HUES6 (cell line): ENCODE data around the gene XYLB.
A peak's percentile ranks its signal among the peaks of the same experiment; 100 is the strongest.
"Not testable (repeated sequence)": the region's sequence is repeated elsewhere in the genome, so short reads cannot be mapped to it uniquely, and the experiment has no call there.

Experiments
- H3K27ac ChIP-seq: 2 replicates; pipeline ENCODE4 v1.7.0; 2013; ENCODE audit warnings: low read depth, mild to moderate bottlenecking, low read length, inconsistent platforms
- H3K27me3 ChIP-seq: 2 replicates; pipeline ENCODE4 v1.6.1; 2013; ENCODE audit warnings: low read length; ENCODE audit not compliant: control insufficient read depth, insufficient read depth
- H3K36me3 ChIP-seq: 2 replicates; pipeline ENCODE4 v1.6.1; 2013; ENCODE audit warnings: low read length; ENCODE audit not compliant: control insufficient read depth, insufficient read depth
- H3K4me1 ChIP-seq: 2 replicates; pipeline ENCODE4 v1.6.1; 2013; ENCODE audit warnings: low read length; ENCODE audit not compliant: control insufficient read depth, insufficient read depth
- H3K4me3 ChIP-seq: 2 replicates; pipeline ENCODE4 v1.5.1; 2013; ENCODE audit warnings: low read depth, low read length
- H3K9ac ChIP-seq: one replicate; pipeline ENCODE4 v1.6.1; 2013; ENCODE audit warnings: mild to moderate bottlenecking, low read length
- H3K9me3 ChIP-seq: 2 replicates; pipeline ENCODE4 v1.6.1; 2013; ENCODE audit warnings: low read depth, low read length; ENCODE audit not compliant: control insufficient read depth, insufficient read depth

Gene XYLB

DNA sequence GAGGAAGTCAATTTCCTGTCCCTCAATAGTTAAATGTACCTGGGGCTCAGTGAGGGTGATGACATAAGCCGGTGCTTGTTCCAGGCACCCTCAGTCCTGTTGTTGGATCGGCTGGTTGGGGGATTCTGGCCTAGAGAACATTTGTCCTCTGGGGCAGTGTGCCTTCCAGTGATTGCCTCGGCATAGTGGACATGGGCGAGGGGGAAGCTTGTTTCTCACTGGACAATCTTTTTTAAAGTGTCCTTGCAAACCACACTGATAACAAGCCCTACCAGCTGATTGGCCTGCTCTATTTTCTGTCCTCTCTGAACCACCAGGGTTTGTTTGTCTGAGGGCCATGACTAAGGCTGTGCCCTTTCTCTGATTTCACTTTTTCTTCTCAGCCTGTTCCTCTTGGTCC lies 96.6 kb downstream of the XYLB start:
- H3K9ac ChIP-seq, H3K4me1 ChIP-seq, H3K27me3 ChIP-seq, H3K27ac ChIP-seq, H3K36me3 ChIP-seq, H3K4me3 ChIP-seq: not testable (repeated sequence)
- peaks cover 23% of the 10 kb centered on the region for H3K9me3 ChIP-seq

DNA sequence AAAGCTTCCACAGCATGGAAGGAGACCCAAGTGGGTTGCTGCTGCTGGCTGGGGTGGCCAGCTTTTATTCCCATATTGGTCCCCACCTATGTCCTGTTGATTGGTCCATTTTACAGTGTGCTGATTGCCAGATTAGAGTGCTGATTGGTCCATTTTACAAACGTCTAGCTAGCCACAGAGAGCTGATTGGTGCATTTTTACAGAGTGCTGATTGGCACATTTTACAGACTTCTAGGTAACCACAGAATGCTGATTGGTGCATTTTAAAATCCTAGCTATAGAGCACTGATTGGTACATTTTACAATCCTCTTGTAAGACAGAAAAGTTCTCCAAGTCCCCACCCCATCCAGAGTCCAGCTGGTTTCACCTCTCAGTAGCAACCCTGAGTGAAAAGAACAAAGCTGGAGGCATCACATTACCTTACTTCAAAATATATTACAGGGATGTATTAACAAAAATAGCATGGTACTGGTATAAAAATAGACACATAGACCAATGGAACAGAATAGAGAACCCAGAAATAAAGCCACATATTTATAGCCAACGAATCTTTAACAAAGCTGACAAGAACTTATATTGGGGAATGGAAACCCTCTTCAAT lies 99.6 kb downstream of the XYLB start:
- Histone ChIP-seq H3K27ac (no peak overlapping the region), H3K9me3 (peaks cover 19% of the 10 kb centered on the region), H3K36me3 (no peaks in the 10 kb centered on the region)

DNA sequence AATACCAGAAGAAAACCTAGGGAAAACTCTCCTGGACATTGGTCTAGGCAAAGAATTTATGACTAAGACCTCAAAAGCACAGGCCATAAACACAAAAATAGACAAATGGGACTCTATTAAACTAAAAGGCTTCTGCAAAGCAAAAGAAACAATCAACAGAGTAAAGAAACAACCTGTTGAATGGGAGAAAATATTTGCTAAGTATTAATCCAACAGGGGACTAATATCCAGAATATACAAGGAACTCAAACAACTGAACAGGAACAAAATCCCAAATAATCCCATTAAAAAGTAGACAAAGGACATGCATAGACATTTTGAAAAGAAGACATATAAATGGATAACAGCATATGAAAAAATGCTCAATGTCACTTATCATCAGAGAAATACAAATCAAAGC lies 100.2 kb downstream of the XYLB start:
- Histone ChIP-seq H3K4me1 (no peaks in the 10 kb centered on the region), H3K9ac (no peak overlapping the region), H3K36me3 (no peaks in the 10 kb centered on the region), H3K27me3 (no peaks in the 10 kb centered on the region), H3K27ac (no peak overlapping the region), H3K9me3 (peaks cover 21% of the 10 kb centered on the region), H3K4me3 (no peak overlapping the region)

More for the DNA sequence above, 99.6 kb downstream of the XYLB start:
- no peak overlapping the region for H3K9ac ChIP-seq
- no peak overlapping the region for H3K4me3 ChIP-seq
- no peaks in the 10 kb centered on the region for H3K4me1 ChIP-seq
- H3K27me3 ChIP-seq: no peaks in the 10 kb centered on the region

DNA sequence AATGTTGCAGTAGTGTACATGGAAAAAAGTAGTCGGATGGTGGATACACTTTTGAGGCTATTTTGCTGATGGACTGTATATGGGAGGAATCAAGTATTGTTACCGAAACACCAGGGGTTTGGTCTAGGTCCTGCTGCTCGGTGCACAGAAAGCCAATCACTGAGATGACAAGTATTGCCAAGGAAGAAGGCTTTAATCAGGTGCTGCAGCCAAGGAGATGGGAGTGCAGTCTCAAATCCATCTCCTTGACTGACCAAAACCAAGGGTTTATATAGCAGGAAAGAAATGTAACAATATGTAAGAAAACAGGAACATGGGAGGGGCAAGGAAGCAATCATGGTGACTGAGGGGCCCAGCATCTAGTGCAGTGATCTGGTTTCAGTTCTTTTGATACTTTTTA lies 104.3 kb downstream of the XYLB start:
- Histone ChIP-seq H3K27me3 (no peaks in the 10 kb centered on the region), H3K27ac (no peak overlapping the region), H3K36me3 (no peaks in the 10 kb centered on the region), H3K9ac (no peak overlapping the region), H3K4me3 (no peak overlapping the region), H3K4me1 (peaks cover 8% of the 10 kb centered on the region), H3K9me3 (peaks cover 12% of the 10 kb centered on the region)

DNA sequence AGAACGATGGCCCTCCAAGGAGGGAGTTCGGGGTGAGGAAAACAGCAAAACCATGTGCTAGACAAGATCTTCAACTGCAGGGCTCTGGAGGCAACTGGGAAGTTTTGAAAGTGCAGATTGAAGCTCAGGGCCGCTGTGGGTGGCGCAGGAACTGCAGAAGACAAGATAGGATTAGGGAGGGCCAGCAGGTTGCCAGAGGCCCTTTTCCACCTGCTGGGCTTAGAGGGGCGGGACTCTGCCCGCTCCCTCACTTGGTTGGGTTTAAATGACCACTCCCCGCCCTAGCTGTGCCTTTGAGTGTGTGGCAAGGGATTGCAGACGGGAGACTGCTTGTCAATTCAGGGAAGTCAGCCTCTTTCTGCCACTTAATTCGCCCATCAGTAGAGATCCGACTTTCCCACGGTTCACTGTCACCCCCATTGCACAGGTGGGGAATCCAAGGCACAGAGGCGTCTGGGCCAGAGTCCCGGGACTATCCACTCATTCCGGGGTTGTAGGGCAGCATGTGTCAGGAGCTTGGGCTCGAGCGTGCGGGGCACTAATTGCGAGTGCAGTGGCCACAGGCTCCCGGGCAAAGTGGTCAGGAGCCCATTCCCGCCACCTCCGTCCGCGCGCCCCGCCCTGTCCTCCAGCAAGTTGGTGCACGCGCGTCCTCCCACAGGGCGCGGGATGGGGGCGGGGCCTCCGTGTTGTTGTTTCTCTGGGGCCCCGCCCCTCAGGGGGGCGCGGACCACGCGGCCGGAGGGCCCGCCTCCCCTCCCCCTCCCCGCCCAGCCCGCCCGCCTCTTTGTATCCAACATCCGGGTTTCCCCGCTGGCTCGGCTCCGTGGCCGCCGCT lies 106.7 kb downstream of the XYLB start, which contains the start of gene ACVR2B:
ACVR2B (plus strand) TSS at position 816 of the 838 bp plus-strand sequence. CDS start 433 bp downstream, outside the sequence.
- Histone ChIP-seq H3K36me3 (no peaks in the 10 kb centered on the region), H3K9me3 (peaks cover 12% of the 10 kb centered on the region), H3K27ac (peak within 1 kb of the TSS; percentile 76), H3K4me3 (peak within 1 kb of the TSS; percentile 99), H3K9ac (peak within 1 kb of the TSS; percentile 98), H3K27me3 (no peaks in the 10 kb centered on the region), H3K4me1 (peaks cover 26% of the 10 kb centered on the region)

DNA sequence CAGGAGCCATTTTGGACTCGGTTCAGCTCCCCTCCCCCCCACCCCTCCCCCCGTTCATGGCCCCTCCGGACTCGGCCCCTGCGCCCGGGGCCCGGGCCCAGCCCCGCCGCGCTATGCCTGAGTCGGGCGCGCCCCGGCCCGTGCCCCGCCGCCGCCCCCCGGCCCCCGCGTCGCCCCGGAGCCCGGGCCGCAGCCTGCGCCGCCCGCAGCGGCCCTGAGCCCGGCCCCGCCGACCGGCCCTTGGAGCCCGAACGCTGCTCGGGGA lies 107.3 kb downstream of the XYLB start:
- no peaks in the 10 kb centered on the region for H3K27me3 ChIP-seq
- H3K9me3 ChIP-seq: peaks cover 12% of the 10 kb centered on the region
- peaks cover 32% of the 10 kb centered on the region for H3K4me1 ChIP-seq
- H3K36me3 ChIP-seq: no peaks in the 10 kb centered on the region
- H3K9ac ChIP-seq: peak overlapping the region; percentile 98
- no peak overlapping the region; the same call in 1 of the 2 replicates for H3K27ac ChIP-seq
- peak overlapping the region; percentile 99 for H3K4me3 ChIP-seq

DNA sequence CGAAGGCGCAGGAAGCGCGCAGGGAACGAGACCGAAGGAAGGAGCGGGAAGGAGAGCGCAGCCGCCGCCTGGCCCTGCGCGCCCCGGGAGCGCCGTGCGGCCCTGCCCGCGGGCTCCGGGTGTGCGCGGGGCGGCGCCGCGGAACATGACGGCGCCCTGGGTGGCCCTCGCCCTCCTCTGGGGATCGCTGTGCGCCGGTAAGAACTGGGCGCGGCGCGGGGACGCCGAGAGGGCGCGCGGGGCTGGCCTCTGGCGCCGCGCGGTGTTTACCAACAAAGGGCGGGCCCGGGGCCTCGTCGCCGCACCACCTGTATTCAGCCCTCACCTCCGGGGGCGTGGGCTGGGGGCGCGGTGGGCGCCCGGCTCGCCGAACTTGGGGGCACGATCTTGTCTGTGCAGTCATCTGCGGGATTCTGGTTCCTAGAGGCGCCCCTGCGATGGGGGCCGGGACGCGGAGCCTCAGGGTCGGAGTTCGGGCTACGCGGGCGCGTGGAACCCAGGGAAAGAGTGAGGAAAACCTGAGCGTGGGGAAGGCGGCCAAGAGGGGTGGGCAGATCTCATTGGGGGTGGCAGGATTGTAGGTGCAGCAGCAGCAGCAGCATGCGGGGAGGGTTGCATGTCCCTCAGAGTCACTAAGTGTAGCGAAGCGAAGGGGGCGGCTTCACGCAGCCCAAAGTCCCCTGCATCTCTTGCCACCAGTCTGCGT lies 107.7 kb downstream of the XYLB start:
- Histone ChIP-seq H3K9me3 (peaks cover 12% of the 10 kb centered on the region), H3K9ac (peak overlapping the region; percentile 98), H3K4me1 (peaks cover 36% of the 10 kb centered on the region), H3K4me3 (peak overlapping the region; percentile 99), H3K27ac (peak overlapping the region; percentile 76), H3K36me3 (no peaks in the 10 kb centered on the region), H3K27me3 (no peaks in the 10 kb centered on the region)

DNA sequence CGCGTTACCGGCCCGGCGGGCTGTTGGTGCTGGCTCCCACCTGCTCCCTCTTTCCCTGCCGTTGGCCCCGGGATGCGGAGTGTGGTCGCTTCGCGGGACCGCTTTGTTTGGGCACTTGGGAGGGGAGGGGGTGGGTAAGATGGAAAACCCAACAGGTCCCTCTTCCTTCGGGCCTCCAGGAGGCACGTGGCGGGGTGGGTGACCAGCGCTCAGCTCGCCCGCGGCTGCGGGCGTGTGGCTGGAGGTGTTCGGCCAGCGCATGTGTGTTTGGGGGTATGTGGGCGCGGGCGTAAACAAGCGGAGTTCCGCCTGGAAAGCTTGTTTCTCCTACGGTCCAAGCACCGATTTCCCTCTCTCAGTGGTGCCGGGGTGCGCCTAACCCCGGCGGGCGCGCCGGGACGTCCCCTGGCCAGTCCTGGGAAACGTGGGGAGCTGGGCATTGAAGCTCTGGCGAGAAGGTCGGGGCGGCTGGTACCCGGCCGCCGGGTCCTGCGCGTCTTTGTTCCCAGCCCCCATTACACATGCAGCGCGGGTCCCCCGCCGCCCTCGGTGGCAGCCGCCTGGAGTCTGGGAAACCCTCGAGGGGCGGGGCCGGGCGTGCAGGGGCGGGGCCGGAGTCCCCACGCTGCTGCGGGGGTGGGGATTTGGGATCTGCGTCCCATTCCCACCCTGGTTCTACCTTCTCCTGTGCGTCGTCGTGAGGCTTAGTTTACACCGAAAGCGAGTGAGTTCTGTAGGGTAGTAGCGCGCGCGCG lies 108.5 kb downstream of the XYLB start:
- H3K4me1 ChIP-seq: peaks cover 40% of the 10 kb centered on the region
- H3K9me3 ChIP-seq: peaks cover 12% of the 10 kb centered on the region
- peak overlapping the region; percentile 76 for H3K27ac ChIP-seq

DNA sequence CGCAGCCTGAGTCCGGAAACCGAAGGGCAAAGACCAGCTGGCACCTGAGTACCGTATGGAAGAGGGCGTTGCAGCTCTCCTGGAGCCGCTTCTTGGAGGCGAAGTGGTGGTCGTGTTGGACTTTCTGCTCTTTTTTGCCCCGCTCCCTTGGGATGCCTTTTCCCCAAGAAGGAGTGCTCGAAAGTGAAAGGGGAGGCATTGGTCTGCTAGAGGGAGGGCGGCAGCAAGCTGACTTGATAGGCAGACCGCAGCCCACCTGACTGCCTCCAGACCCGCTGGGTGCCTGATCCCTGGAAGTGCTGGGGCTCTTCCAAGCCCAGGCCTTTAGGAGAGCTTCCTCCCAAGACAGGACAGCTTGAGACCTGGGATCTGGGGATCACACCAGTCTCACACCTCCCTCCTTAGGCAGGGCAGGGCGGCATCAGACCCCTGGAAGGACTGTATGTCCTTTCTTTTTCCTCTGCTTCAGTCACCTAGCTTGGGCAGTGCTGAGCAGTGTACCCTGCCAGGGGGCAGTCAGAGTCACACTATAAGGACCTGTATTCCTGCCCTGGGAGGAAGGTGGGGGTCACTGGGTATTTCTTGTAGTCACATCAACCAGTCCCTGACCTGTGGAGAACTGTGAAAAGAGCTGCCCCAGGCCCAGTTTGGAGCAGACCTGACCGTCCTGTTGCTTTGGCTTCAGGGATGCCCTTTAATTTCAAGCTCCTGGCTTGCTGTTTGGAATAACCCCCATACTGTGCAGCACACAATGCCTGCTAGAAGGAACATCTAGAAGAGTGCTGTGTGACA lies 109.2 kb downstream of the XYLB start:
- H3K27me3 ChIP-seq: no peaks in the 10 kb centered on the region
- peaks cover 5% of the 10 kb centered on the region for H3K9me3 ChIP-seq
- peak overlapping the region; percentile 99 for H3K4me3 ChIP-seq
- H3K4me1 ChIP-seq: peaks cover 40% of the 10 kb centered on the region
- H3K36me3 ChIP-seq: no peaks in the 10 kb centered on the region
- no peak overlapping the region for H3K27ac ChIP-seq
- H3K9ac ChIP-seq: peak overlapping the region; percentile 65

More for the DNA sequence above, 108.5 kb downstream of the XYLB start:
- no peaks in the 10 kb centered on the region for H3K27me3 ChIP-seq
- H3K9ac ChIP-seq: peak overlapping the region; percentile 98
- peak overlapping the region; percentile 99 for H3K4me3 ChIP-seq
- no peaks in the 10 kb centered on the region for H3K36me3 ChIP-seq
